Keratinocyte (primary cell): ENCODE measurements around the gene PCDHB6. TPM values are rescaled to one million over a fixed set of nuclear protein-coding genes. Genes with fewer than 3 reads are reported as not detected.
"Not testable (repeated sequence)": the region's sequence is repeated elsewhere in the genome, so short reads cannot be mapped to it uniquely, and the experiment has no call there.

Experiments used
- DNase-seq: peaks from one replicate; pipeline ENCODE4 v3.0.0-alpha.2; 2011; ENCODE audit warnings: low read depth, missing footprints, low spot score
- FAIRE-seq: peaks from 2 replicates; lab custom pipeline; 2011; peaks lifted over from hg19 to GRCh38; lab: Jason Lieb, UNC
- H2AFZ ChIP-seq: 2 replicates; pipeline ENCODE4 v1.6.0; 2012; ENCODE audit warnings: low read length, control low read depth, inconsistent platforms; ENCODE audit not compliant: control insufficient read depth
- H3K27ac ChIP-seq: 2 replicates; pipeline ENCODE4 v1.5.1; 2011; ENCODE audit warnings: low read length; ENCODE audit not compliant: control insufficient read depth, insufficient read depth
- H3K27me3 ChIP-seq: 3 replicates; pipeline ENCODE4 v1.6.0; 2011; ENCODE audit warnings: low read length; ENCODE audit not compliant: control insufficient read depth, insufficient read depth; ENCODE audit errors: extremely low read depth
- H3K36me3 ChIP-seq, 2 experiments: 2 replicates in 1 of 2; 3 replicates in 1 of 2; pipeline ENCODE4 v1.5.1; 2011; ENCODE audit warnings: low read length in 2 of 2, mild to moderate bottlenecking in 1 of 2; ENCODE audit not compliant: control insufficient read depth in 2 of 2, insufficient read depth in 2 of 2; ENCODE audit errors: extremely low read depth in 1 of 2
- H3K4me1 ChIP-seq: 3 replicates; pipeline ENCODE4 v1.5.1; 2011; ENCODE audit warnings: low read length; ENCODE audit not compliant: control insufficient read depth, insufficient read depth; ENCODE audit errors: extremely low read depth
- H3K4me2 ChIP-seq: 3 replicates; pipeline ENCODE4 v1.6.0; 2011; ENCODE audit warnings: low read depth, low read length; ENCODE audit not compliant: control insufficient read depth, insufficient read depth; ENCODE audit errors: extremely low read depth
- H3K4me3 ChIP-seq, 3 experiments: fragments of 200-600 bp in 1 of 3; sonication (generic) in 1 of 3; 2 replicates in 2 of 3; 3 replicates in 1 of 3; pipeline ENCODE4 v1.5.1; 2011 to 2016; ENCODE audit warnings: low read length in 3 of 3, mild to moderate bottlenecking in 3 of 3, control low read depth in 2 of 3, inconsistent platforms in 1 of 3, low read depth in 1 of 3, mixed read lengths in 1 of 3, mixed run types in 1 of 3, moderate library complexity in 1 of 3; ENCODE audit not compliant: control insufficient read depth in 2 of 3, insufficient read depth in 2 of 3; ENCODE audit errors: extremely low read depth in 1 of 3
- H3K79me2 ChIP-seq: 2 replicates; pipeline ENCODE4 v1.6.0; 2012; ENCODE audit warnings: low read length; ENCODE audit not compliant: control insufficient read depth, insufficient read depth
- H3K9ac ChIP-seq: 3 replicates; pipeline ENCODE4 v1.6.0; 2011; ENCODE audit warnings: low read length; ENCODE audit not compliant: control insufficient read depth, insufficient read depth; ENCODE audit errors: extremely low read depth
- H3K9me1 ChIP-seq: 3 replicates; pipeline ENCODE4 v1.6.0; 2011; ENCODE audit warnings: low read length; ENCODE audit not compliant: control insufficient read depth, insufficient read depth; ENCODE audit errors: extremely low read depth
- H3K9me3 ChIP-seq: 2 replicates; pipeline ENCODE4 v1.5.1; 2012; ENCODE audit warnings: low read depth, low read length; ENCODE audit not compliant: control insufficient read depth
- H4K20me1 ChIP-seq: 3 replicates; pipeline ENCODE4 v1.6.0; 2011; ENCODE audit warnings: low read length; ENCODE audit not compliant: control insufficient read depth, insufficient read depth; ENCODE audit errors: extremely low read depth
- EZH2 ChIP-seq: IDR thresholded peaks from one replicate; pipeline ENCODE4 v1.6.1; 2012; ENCODE audit warnings: inconsistent platforms, mild to moderate bottlenecking, low read length, moderate library complexity
- dilution Hi-C: fragments of 300-500 bp; cut with MboI; formaldehyde crosslinking; loops from one replicate; pipeline ENCODE4 v1.7.0; 2020; ENCODE audit warnings: low sequenced_read_pairs; ENCODE audit not compliant: extremely low pct_ligation_motif_present
- polyA plus RNA-seq, 5 experiments: library from polyadenylated mRNA; depleted of rRNA in 3 of 5; stranded (reverse) in 3 of 5; stranded (forward) in 1 of 5; unstranded in 1 of 5; fragments of >200 nt; gene quantifications; 1 replicate in 1 of 5; 2 replicates in 3 of 5; 3 replicates in 1 of 5; pipeline versions ENCODE4 v1.2.1 to v1.2.3, GENCODE V29; 2011 to 2012; ENCODE audit warnings: missing spikeins in 2 of 5, low read depth in 1 of 5, low replicate concordance in 1 of 5
- TF ChIP-seq, protein P1 (sequence below), 3 experiments: IDR thresholded peaks in 1 of 3; conservative IDR thresholded peaks in 1 of 3; optimal IDR thresholded peaks in 1 of 3; 2 replicates in 2 of 3; 3 replicates in 1 of 3; pipeline versions ENCODE3 to v1.5.1; 2011; ENCODE audit warnings: low read length in 3 of 3, mild to moderate bottlenecking in 3 of 3, moderate library complexity in 2 of 3, control low read depth in 1 of 3, inconsistent platforms in 1 of 3; ENCODE audit not compliant: insufficient read depth in 2 of 3; ENCODE audit errors: extremely low read depth in 1 of 3

The PCDHB6 gene
- polyA plus RNA-seq, 1 donor (not counting 4 experiments of a cell fraction or from before 2014, with no cell fraction given): 0.03 TPM

DNA sequence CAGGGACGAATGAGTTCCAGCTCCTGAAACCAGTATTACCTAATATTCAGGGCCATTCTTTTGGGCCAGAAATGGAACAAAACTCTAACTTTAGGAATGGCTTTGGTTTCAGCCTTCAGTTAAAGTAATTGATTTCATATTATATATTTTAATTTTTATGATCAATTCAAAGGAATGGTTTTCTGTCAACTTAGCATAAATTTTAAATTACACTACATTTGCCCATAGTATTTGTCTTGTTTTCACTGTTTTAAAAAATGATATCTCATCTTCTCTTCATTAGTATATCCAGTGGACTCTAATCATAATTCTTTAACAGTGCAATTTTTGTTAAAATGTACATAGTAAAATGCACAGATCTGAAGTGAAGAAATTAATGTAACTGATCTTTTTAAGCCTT lies 30.5 kb downstream of the PCDHB6 start:
- Histone ChIP-seq H3K9me3 (no peaks in the 10 kb centered on the region), H3K27me3 (no peaks in the 10 kb centered on the region)
- dilution Hi-C loops: no loop called here

DNA sequence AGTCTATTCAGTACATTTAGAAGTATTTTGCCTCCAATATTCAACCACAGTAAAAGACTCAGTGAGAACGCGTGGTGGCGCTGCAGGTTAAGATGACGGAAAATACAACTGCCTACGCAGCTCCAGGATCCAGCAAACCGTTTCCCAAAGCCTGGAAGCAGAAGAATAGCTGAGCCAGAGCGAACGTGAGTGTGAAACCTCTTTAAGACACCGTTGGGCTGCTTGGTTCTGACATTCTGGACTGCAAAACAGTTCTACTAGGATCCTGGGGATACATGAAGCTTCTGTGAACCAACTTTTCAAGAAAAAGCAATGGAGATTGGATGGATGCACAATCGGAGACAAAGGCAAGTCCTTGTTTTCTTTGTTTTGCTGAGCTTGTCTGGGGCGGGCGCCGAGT lies 32.4 kb downstream of the PCDHB6 start, which contains the start of gene PCDHB16:
Gene PCDHB16 (plus strand): TSS at position 140 of the 400 bp plus-strand sequence. CDS start 173 bp downstream, at position 313.
- Histone ChIP-seq H3K9ac (no peak within 1 kb of the TSS), H3K36me3 (no peaks in the 10 kb centered on the region), H3K9me1 (no peaks in the 10 kb centered on the region), H2AFZ (no peak within 1 kb of the TSS), H3K79me2 (no peaks in the 10 kb centered on the region), H3K4me3 (no peak within 1 kb of the TSS), H3K4me1 (no peaks in the 10 kb centered on the region), H3K4me2 (no peak within 1 kb of the TSS), H3K27ac (no peak within 1 kb of the TSS), H3K9me3 (no peaks in the 10 kb centered on the region), H3K27me3 (no peaks in the 10 kb centered on the region), H4K20me1 (no peaks in the 10 kb centered on the region)
- DNase-seq (no peak), FAIRE-seq (no peak)
- TF ChIP-seq, protein P1, sequence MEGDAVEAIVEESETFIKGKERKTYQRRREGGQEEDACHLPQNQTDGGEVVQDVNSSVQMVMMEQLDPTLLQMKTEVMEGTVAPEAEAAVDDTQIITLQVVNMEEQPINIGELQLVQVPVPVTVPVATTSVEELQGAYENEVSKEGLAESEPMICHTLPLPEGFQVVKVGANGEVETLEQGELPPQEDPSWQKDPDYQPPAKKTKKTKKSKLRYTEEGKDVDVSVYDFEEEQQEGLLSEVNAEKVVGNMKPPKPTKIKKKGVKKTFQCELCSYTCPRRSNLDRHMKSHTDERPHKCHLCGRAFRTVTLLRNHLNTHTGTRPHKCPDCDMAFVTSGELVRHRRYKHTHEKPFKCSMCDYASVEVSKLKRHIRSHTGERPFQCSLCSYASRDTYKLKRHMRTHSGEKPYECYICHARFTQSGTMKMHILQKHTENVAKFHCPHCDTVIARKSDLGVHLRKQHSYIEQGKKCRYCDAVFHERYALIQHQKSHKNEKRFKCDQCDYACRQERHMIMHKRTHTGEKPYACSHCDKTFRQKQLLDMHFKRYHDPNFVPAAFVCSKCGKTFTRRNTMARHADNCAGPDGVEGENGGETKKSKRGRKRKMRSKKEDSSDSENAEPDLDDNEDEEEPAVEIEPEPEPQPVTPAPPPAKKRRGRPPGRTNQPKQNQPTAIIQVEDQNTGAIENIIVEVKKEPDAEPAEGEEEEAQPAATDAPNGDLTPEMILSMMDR (optimal IDR thresholded peaks at IDR 0.05 in 1 of 3, IDR thresholded peaks at IDR 0.05 in 1 of 3, conservative IDR thresholded peaks at IDR 0.05 in 1 of 3; ENCODE audit: extremely low read depth in 1 of 3, insufficient read depth in 2 of 3, low read length in 3 of 3): peak in 1 of 3 experiments; percentile 11
- TF ChIP-seq EZH2: no peak
- dilution Hi-C loops: no loop called here

More for the DNA sequence above, 30.5 kb downstream of the PCDHB6 start:
- no peaks in the 10 kb centered on the region for H4K20me1 ChIP-seq
- no peaks in the 10 kb centered on the region for H3K36me3 ChIP-seq
- DNase-seq (no peak), FAIRE-seq (no peak)
- no peak overlapping the region for H3K4me3 ChIP-seq
- no peaks in the 10 kb centered on the region for H3K9me1 ChIP-seq
- H3K4me1 ChIP-seq: no peaks in the 10 kb centered on the region
- H2AFZ ChIP-seq: no peak overlapping the region
- H3K79me2 ChIP-seq: no peaks in the 10 kb centered on the region
- no peak overlapping the region for H3K4me2 ChIP-seq
- H3K9ac ChIP-seq: no peak overlapping the region
- no peak overlapping the region for H3K27ac ChIP-seq
- TF ChIP-seq EZH2: no peak
- TF ChIP-seq, protein P1 (optimal IDR thresholded peaks at IDR 0.05 in 1 of 3, IDR thresholded peaks at IDR 0.05 in 1 of 3, conservative IDR thresholded peaks at IDR 0.05 in 1 of 3; ENCODE audit: extremely low read depth in 1 of 3, insufficient read depth in 2 of 3, low read length in 3 of 3): no peak

DNA sequence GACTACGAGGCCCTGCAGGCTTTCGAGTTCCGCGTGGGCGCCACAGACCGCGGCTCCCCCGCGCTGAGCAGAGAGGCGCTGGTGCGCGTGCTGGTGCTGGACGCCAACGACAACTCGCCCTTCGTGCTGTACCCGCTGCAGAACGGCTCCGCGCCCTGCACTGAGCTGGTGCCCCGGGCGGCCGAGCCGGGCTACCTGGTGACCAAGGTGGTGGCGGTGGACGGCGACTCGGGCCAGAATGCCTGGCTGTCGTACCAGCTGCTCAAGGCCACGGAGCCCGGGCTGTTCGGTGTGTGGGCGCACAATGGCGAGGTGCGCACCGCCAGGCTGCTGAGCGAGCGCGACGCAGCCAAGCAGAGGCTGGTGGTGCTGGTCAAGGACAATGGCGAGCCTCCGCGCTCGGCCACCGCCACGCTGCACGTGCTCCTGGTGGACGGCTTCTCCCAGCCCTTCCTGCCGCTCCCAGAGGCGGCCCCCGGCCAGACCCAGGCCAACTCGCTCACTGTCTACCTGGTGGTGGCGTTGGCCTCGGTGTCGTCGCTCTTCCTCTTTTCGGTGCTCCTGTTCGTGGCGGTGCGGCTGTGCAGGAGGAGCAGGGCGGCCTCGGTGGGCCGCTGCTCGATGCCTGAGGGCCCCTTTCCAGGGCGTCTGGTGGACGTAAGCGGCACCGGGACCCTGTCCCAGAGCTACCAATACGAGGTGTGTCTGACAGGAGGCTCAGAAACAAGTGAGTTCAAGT lies 34.4 kb downstream of the PCDHB6 start:
- H3K79me2 ChIP-seq, DNase-seq, H3K27me3 ChIP-seq, dilution Hi-C loops, H3K4me3 ChIP-seq, H3K4me1 ChIP-seq, H3K9me3 ChIP-seq, H4K20me1 ChIP-seq, H3K36me3 ChIP-seq, H3K4me2 ChIP-seq, H3K9me1 ChIP-seq, H3K9ac ChIP-seq, H3K27ac ChIP-seq, FAIRE-seq, H2AFZ ChIP-seq: not testable (repeated sequence)
